Activated CD4-positive, alpha-beta memory T cell treated with anti-CD3 and anti-CD28 coated beads for 36 hours (primary cell): Measurements from ENCODE around the gene MAP3K6. TPM values are rescaled to one million over a fixed set of nuclear protein-coding genes. Genes with fewer than 3 reads are reported as not detected.

Experiments
- CTCF ChIA-PET: fragments of 350-600 bp; sonication (Branson Sonifier 250); formaldehyde crosslinking; loops from one replicate; lab custom pipeline; 2021; ENCODE audit warnings: antibody characterized with exemption, inconsistent platforms; lab: Charles Lee
- POLR2A ChIA-PET: fragments of 350-600 bp; sonication (Branson Sonifier 250); formaldehyde crosslinking; loops from one replicate; lab custom pipeline; 2021; ENCODE audit warnings: antibody characterized with exemption; lab: Charles Lee
- DNase-seq: peaks from one replicate; pipeline ENCODE4 v3.0.0-alpha.2; 2020
- H3K27ac Mint-ChIP-seq: one replicate; pipeline ENCODE4 v1.8.0; 2021; ENCODE audit warnings: mixed read lengths
- H3K27me3 Mint-ChIP-seq: one replicate; pipeline ENCODE4 v1.8.0; 2021; ENCODE audit warnings: mixed read lengths
- H3K36me3 Mint-ChIP-seq: one replicate; pipeline ENCODE4 v1.8.0; 2021; ENCODE audit warnings: mixed read lengths
- H3K4me1 Mint-ChIP-seq: one replicate; pipeline ENCODE4 v1.8.0; 2021; ENCODE audit warnings: low read depth, mixed read lengths
- H3K4me3 Mint-ChIP-seq: one replicate; pipeline ENCODE4 v1.8.0; 2021; ENCODE audit warnings: mild to moderate bottlenecking, mixed read lengths
- H3K9me3 Mint-ChIP-seq: one replicate; pipeline ENCODE4 v1.8.0; 2021; ENCODE audit warnings: mixed read lengths
- intact Hi-C: fragments of 100-400 bp; cut with micrococcal nuclease; formaldehyde crosslinking; loops from one replicate; pipeline ENCODE4 v1.15.1; 2023
- total RNA-seq, 2 experiments: library from RNA; stranded (reverse); gene quantifications; one replicate each; pipeline ENCODE4 v1.2.3, GENCODE V29; 2021

Gene MAP3K6
- total RNA-seq, 2 experiments from 2014 or later: 8.2 to 9.7 TPM

- no peak for DNase-seq
- POLR2A ChIA-PET: no interaction called here
- Mint-ChIP-seq H3K27ac (no peak overlapping the region), H3K4me1 (peaks cover 37% of the 10 kb centered on the region), H3K27me3 (no peaks in the 10 kb centered on the region), H3K36me3 (peaks cover 28% of the 10 kb centered on the region), H3K4me3 (no peak overlapping the region), H3K9me3 (no peaks in the 10 kb centered on the region)
- CTCF ChIA-PET: no interaction called here
- intact Hi-C loops: no loop called here
Measured at GRCh38 chr1:27330786-27331185, 36.0 kb downstream of the MAP3K6 start.

DNA sequence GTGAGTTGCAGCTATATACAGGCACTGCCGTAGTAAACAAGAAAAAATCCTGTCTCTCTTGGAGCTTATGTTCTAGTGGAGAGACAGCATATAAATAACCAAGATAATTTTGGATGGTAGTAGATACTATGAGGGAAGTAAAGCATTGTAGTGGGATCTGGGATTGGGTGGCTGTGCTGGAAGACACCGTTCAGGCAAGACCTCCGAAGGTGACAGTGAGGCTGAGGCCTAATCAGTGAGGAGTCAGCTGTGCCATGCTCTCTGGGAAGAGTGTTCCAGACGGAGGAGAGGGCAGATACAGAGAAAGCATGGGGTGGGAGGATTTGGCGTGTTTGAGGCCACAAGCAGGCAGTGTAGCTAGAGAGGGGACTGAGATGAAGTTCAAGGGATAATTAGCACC lies 38.8 kb downstream of the MAP3K6 start:
- no peaks in the 10 kb centered on the region for H3K27me3 Mint-ChIP-seq
- ChIA-PET CTCF (interaction anchor here (0.5 to 3.1 kb wide), 7 partner anchors 27 to 468 kb away, joined by 3 to 14 read pairs (median 4); no protein-coding TSS in a partner anchor), POLR2A (no interaction called here)
- H3K9me3 Mint-ChIP-seq: no peaks in the 10 kb centered on the region
- H3K27ac Mint-ChIP-seq: no peak overlapping the region
- H3K4me1 Mint-ChIP-seq: peaks cover 60% of the 10 kb centered on the region
- peaks cover 27% of the 10 kb centered on the region for H3K36me3 Mint-ChIP-seq
- intact Hi-C loops: loop anchor here (10.0 kb wide), 1 partner anchor 277 kb away; the partner anchor contains the start of gene AHDC1
- no peak for DNase-seq
- H3K4me3 Mint-ChIP-seq: no peak overlapping the region

- ChIA-PET POLR2A (interaction anchor here (0.5 kb wide), 1 partner anchor 27 kb away, joined by 3 read pairs; no protein-coding TSS in a partner anchor), CTCF (interaction anchor here (1.6 to 3.2 kb wide), 3 partner anchors 7 to 32 kb away, joined by 10 to 16 read pairs (median 14); no protein-coding TSS in a partner anchor)
- Mint-ChIP-seq H3K27ac (no peak overlapping the region), H3K4me3 (no peak overlapping the region), H3K9me3 (no peaks in the 10 kb centered on the region), H3K36me3 (peaks cover 21% of the 10 kb centered on the region), H3K27me3 (no peaks in the 10 kb centered on the region), H3K4me1 (peaks cover 59% of the 10 kb centered on the region)
- intact Hi-C loops: loop anchor here (10.0 kb wide), 1 partner anchor 280 kb away; the partner anchor contains the start of gene AHDC1
- DNase-seq: no peak
Measured at GRCh38 chr1:27325286-27325685, 41.5 kb downstream of the MAP3K6 start.

DNA sequence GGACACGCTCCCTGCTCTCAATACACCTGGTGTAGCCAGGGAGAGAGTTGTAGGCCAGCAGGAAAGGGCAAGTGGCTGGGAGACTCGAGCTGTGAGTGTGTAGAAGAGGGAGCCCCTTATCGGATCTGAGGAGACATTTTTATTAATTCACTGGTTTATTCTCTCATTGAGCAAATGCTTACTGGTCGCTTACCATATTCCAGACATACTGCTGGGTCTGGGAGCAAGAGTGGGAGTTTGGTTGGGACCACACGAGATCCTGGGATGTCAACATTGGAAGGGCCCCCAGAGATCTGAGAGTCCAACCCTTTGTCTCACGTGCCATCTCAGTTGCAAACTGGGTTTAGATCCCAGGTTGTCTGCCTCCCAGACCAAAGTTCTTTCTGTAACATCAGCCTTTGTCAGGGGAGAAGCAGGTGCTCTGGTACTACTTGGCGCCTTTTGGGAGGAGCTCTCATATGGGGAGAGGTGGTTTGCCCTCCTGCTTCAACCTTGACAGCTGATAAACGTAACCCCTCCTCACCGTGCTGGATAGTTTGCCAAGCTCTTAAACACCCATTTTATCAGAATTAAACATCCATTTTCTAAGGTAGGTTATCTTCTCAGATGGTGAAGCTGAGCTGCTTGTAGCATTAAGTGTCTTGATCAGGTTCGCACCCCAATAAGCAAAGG lies 44.1 kb downstream of the MAP3K6 start:
- ChIA-PET CTCF (interaction anchor here (0.9 to 3.2 kb wide), 8 partner anchors 10 to 168 kb away, joined by 3 to 20 read pairs (median 8); partner anchors contain the start of gene SLC9A1), POLR2A (interaction anchor here (0.5 to 1.5 kb wide), 3 partner anchors 19 to 1891 kb away, joined by 3 to 6 read pairs (median 3); partner anchors contain the start of gene SYTL1)
- intact Hi-C loops: loop anchor here (1.0 to 10.0 kb wide), 5 partner anchors 17 to 350 kb away; partner anchors contain the start of genes AHDC1, IFI6, SLC9A1 and SYTL1
- Mint-ChIP-seq H3K4me3 (peak overlapping the region; percentile 96), H3K36me3 (peaks cover 16% of the 10 kb centered on the region), H3K9me3 (no peaks in the 10 kb centered on the region), H3K4me1 (peaks cover 44% of the 10 kb centered on the region), H3K27ac (peak overlapping the region; percentile 82), H3K27me3 (no peaks in the 10 kb centered on the region)
- DNase-seq: no peak

- Mint-ChIP-seq H3K36me3 (peaks cover 15% of the 10 kb centered on the region), H3K4me3 (peak within 1 kb of the TSS; percentile 96), H3K9me3 (no peaks in the 10 kb centered on the region), H3K27ac (peak within 1 kb of the TSS; percentile 82), H3K27me3 (no peaks in the 10 kb centered on the region), H3K4me1 (peaks cover 41% of the 10 kb centered on the region)
- intact Hi-C loops: loop anchor here (1.0 to 10.0 kb wide), 4 partner anchors 20 to 351 kb away; partner anchors contain the start of genes AHDC1, IFI6, SLC9A1 and SYTL1
- ChIA-PET CTCF (interaction anchor here (1.2 to 3.2 kb wide), 5 partner anchors 11 to 35 kb away, joined by 3 to 20 read pairs (median 12); no protein-coding TSS in a partner anchor), POLR2A (interaction anchor here (0.5 to 1.5 kb wide), 2 partner anchors 20 to 1890 kb away, joined by 3 to 6 read pairs; partner anchors contain the start of gene SYTL1)
- DNase-seq: peak; percentile 98
Measured at GRCh38 chr1:27321813-27322568, 44.8 kb downstream of the MAP3K6 start, which contains the start of gene TMEM222. Gene TMEM222, plus strand, starts transcription at chr1:27322163. Its CDS starts 35 bp downstream, at chr1:27322198.

- H3K4me1 Mint-ChIP-seq: peaks cover 13% of the 10 kb centered on the region
- H3K4me3 Mint-ChIP-seq: no peak overlapping the region
- peaks cover 2% of the 10 kb centered on the region for H3K36me3 Mint-ChIP-seq
- ChIA-PET POLR2A (no interaction called here), CTCF (interaction anchor here (1.1 to 3.4 kb wide), 3 partner anchors 15 to 22 kb away, joined by 3 to 19 read pairs (median 13); no protein-coding TSS in a partner anchor)
- intact Hi-C loops: no loop called here
- H3K27ac Mint-ChIP-seq: no peak overlapping the region
- H3K9me3 Mint-ChIP-seq: no peaks in the 10 kb centered on the region
- no peaks in the 10 kb centered on the region for H3K27me3 Mint-ChIP-seq
- no peak for DNase-seq
Measured at GRCh38 chr1:27318596-27318995, 48.2 kb downstream of the MAP3K6 start.

DNA sequence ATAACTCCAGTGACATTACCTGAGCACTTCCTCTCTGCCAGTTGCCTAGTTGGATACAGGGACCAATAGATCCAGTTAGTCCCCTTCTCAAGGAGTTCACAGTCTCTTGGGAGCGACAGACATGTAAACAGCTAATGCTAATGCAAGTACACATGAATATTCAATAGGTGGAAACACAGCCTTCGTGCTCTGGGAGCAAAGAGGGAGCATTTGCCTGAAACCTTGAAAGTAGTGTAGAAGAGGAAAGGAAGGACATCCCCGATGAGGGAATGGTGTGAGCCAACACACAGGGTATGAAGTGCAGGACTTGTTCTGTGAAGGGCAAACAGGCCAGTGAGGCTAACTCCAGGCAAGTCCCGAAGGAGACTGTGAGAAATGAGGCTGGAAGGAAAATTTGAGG lies 48.6 kb downstream of the MAP3K6 start:
- DNase-seq: no peak
- ChIA-PET POLR2A (no interaction called here), CTCF (interaction anchor here (1.1 to 3.4 kb wide), 4 partner anchors 15 to 250 kb away, joined by 3 to 19 read pairs (median 8); no protein-coding TSS in a partner anchor)
- Mint-ChIP-seq H3K27ac (no peak overlapping the region), H3K36me3 (peaks cover 2% of the 10 kb centered on the region), H3K9me3 (no peaks in the 10 kb centered on the region), H3K4me3 (no peak overlapping the region), H3K27me3 (no peaks in the 10 kb centered on the region), H3K4me1 (peaks cover 10% of the 10 kb centered on the region)
- intact Hi-C loops: no loop called here

GRCh38 chr1:27316860-27317259 lies 49.9 kb downstream of the MAP3K6 start:
- Mint-ChIP-seq H3K4me1 (peaks cover 6% of the 10 kb centered on the region), H3K9me3 (no peaks in the 10 kb centered on the region), H3K36me3 (no peaks in the 10 kb centered on the region), H3K27ac (no peak overlapping the region), H3K27me3 (no peaks in the 10 kb centered on the region), H3K4me3 (no peak overlapping the region)
- ChIA-PET CTCF (interaction anchor here (1.2 to 3.4 kb wide), 4 partner anchors 15 to 252 kb away, joined by 4 to 19 read pairs (median 12); no protein-coding TSS in a partner anchor), POLR2A (interaction anchor here (1.2 kb wide), 1 partner anchor 15 kb away, joined by 3 read pairs; no protein-coding TSS in a partner anchor)
- intact Hi-C loops: no loop called here
- no peak for DNase-seq

GRCh38 chr1:27314737-27315136 lies 52.0 kb downstream of the MAP3K6 start:
- Mint-ChIP-seq H3K4me1 (no peaks in the 10 kb centered on the region), H3K36me3 (no peaks in the 10 kb centered on the region), H3K27me3 (no peaks in the 10 kb centered on the region), H3K4me3 (no peak overlapping the region), H3K27ac (no peak overlapping the region), H3K9me3 (no peaks in the 10 kb centered on the region)
- no peak for DNase-seq
- ChIA-PET CTCF (interaction anchor here (1.1 to 2.8 kb wide), 4 partner anchors 12 to 355 kb away, joined by 3 to 17 read pairs (median 9); no protein-coding TSS in a partner anchor), POLR2A (interaction anchor here (0.6 kb wide), 1 partner anchor 1845 kb away, joined by 3 read pairs; no protein-coding TSS in a partner anchor)
- intact Hi-C loops: no loop called here

- Mint-ChIP-seq H3K9me3 (no peaks in the 10 kb centered on the region), H3K27me3 (no peaks in the 10 kb centered on the region), H3K4me3 (no peak overlapping the region), H3K27ac (no peak overlapping the region), H3K36me3 (no peaks in the 10 kb centered on the region), H3K4me1 (no peaks in the 10 kb centered on the region)
- CTCF ChIA-PET: interaction anchor here (1.1 to 2.8 kb wide), 6 partner anchors 12 to 355 kb away, joined by 3 to 17 read pairs (median 6); no protein-coding TSS in a partner anchor
- POLR2A ChIA-PET: interaction anchor here (0.6 kb wide), 1 partner anchor 1845 kb away, joined by 3 read pairs; no protein-coding TSS in a partner anchor
- intact Hi-C loops: no loop called here
- DNase-seq: no peak
Measured at GRCh38 chr1:27314169-27314568, 52.6 kb downstream of the MAP3K6 start.
